Kidney epithelial cell (primary cell): ENCODE results near the gene B3GNT4. TPM values are rescaled to one million over a fixed set of nuclear protein-coding genes. Genes with fewer than 3 reads are reported as not detected.
"Not testable (repeated sequence)": the region's sequence is repeated elsewhere in the genome, so short reads cannot be mapped to it uniquely, and the experiment has no call there.

Source experiments
- DNase-seq: peaks from one replicate; pipeline ENCODE4 v3.0.0-alpha.2; 2010; ENCODE audit warnings: low read depth
- H3K27me3 ChIP-seq: 2 replicates; pipeline ENCODE4 v1.6.0; 2011; ENCODE audit warnings: low read length; ENCODE audit not compliant: control insufficient read depth, insufficient read depth
- H3K36me3 ChIP-seq: 2 replicates; pipeline ENCODE4 v1.5.1; 2011; ENCODE audit warnings: low read length; ENCODE audit not compliant: control insufficient read depth, insufficient read depth
- H3K4me3 ChIP-seq: 2 replicates; pipeline ENCODE4 v1.5.1; 2011; ENCODE audit warnings: low read depth, mild to moderate bottlenecking, control low read depth, low read length
- CTCF ChIP-seq: IDR thresholded peaks from 2 replicates; pipeline ENCODE4 v1.5.1; 2011; ENCODE audit warnings: mild to moderate bottlenecking, moderate library complexity, low read length, control low read depth, inconsistent platforms; ENCODE audit not compliant: insufficient read depth, poor library complexity, severe bottlenecking
- total RNA-seq: library from RNA; depleted of rRNA; stranded (reverse); fragments of >200 nt; gene quantifications from 2 replicates; pipeline ENCODE4 v1.2.3, GENCODE V29; 2015

Gene B3GNT4
- total RNA-seq, 1 donor from 2014 or later = 0.75 TPM

GRCh38 chr12:122171399-122171798, 32.1 kb upstream of the B3GNT4 start:
- TF ChIP-seq CTCF = no peak
- Histone ChIP-seq H3K27me3 (peaks cover 3% of the 10 kb centered on the region), H3K36me3 (no peaks in the 10 kb centered on the region), H3K4me3 (no peak overlapping the region)
- DNase-seq = no peak

- Histone ChIP-seq H3K36me3 (no peaks in the 10 kb centered on the region), H3K27me3 (peaks cover 3% of the 10 kb centered on the region), H3K4me3 (no peak overlapping the region)
- no peak for TF ChIP-seq CTCF
- no peak for DNase-seq
These were observed 31.1 kb upstream of the B3GNT4 start for GRCh38 chr12:122172262-122172939.

GRCh38 chr12:122174155-122174845, 29.2 kb upstream of the B3GNT4 start, which contains the start of gene IL31:
TSS of gene IL31 (minus strand) at chr12:122174221. CDS start at chr12:122174172, 49 bp downstream.
- Histone ChIP-seq H3K36me3 (no peaks in the 10 kb centered on the region), H3K27me3 (peaks cover 3% of the 10 kb centered on the region), H3K4me3 (no peak within 1 kb of the TSS)
- DNase-seq = no peak
- TF ChIP-seq CTCF = no peak

GRCh38 chr12:122176473-122176872, 27.0 kb upstream of the B3GNT4 start:
- H3K36me3 ChIP-seq, DNase-seq, H3K4me3 ChIP-seq, H3K27me3 ChIP-seq: not testable (repeated sequence)

GRCh38 chr12:122182887-122183587, 20.5 kb upstream of the B3GNT4 start, which contains the start of gene LRRC43:
TSS of gene LRRC43 (plus strand) at chr12:122183123. CDS start at chr12:122183145, 22 bp downstream.
- TF ChIP-seq CTCF = no peak
- Histone ChIP-seq H3K4me3 (peak within 1 kb of the TSS; percentile 43), H3K36me3 (no peaks in the 10 kb centered on the region), H3K27me3 (no peaks in the 10 kb centered on the region)
- DNase-seq = no peak

GRCh38 chr12:122183588-122183940, 19.9 kb upstream of the B3GNT4 start:
- DNase-seq = no peak
- H3K27me3 ChIP-seq = no peaks in the 10 kb centered on the region
- no peaks in the 10 kb centered on the region for H3K36me3 ChIP-seq
- H3K4me3 ChIP-seq = no peak overlapping the region
- no peak for TF ChIP-seq CTCF
